ENCODE measurements around the gene TAF4B. TPM values are rescaled to one million over a fixed set of nuclear protein-coding genes. Genes with fewer than 3 reads are reported as not detected.

Gene TAF4B
- total and polyA plus RNA-seq, 2 donors (not counting 1 experiment from before 2014, with no cell fraction given) = 10.5 to 16.1 TPM

DNA sequence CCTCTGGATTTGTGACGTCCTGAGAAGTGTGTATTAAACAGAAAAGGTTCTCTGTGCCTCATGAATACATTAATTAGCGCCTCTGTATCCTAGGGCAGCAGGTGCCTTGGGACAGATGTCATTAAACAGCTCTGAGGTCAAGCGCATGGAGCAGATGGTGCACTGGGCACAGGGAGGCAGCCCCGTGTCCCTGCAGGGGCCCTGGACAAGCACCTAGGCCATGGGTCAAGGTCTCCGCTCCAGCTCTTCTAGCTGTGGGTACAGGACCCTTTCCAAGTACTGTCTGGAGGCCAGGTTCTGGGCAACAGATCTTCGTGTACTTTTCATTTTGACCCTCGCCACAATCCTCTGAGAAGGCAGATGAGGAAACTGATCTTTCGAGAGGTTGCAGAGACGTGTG lies 195.7 kb downstream of the TAF4B start:
- H3K4me1 Mint-ChIP-seq = peaks cover 2% of the 10 kb centered on the region
- Histone ChIP-seq H3K79me2 (ENCODE audit: control insufficient read depth, insufficient read depth, low read length) (no peaks in the 10 kb centered on the region), H3K9me3 (ENCODE audit: control extremely low read depth in 1 of 3, control insufficient read depth in 2 of 3, insufficient read depth in 1 of 3, low read length in 2 of 3) (no peaks in the 10 kb centered on the region), H3K27me3 (replicated peaks in 1 of 4; ENCODE audit: control extremely low read depth in 1 of 4, control insufficient read depth in 3 of 4, insufficient read depth in 4 of 4, low read length in 3 of 4) (no peaks in the 10 kb centered on the region), H3K4me3 (ENCODE audit: control extremely low read depth in 1 of 5, extremely low read depth in 1 of 5, insufficient read depth in 1 of 5, low read depth in 2 of 5, low read length in 4 of 5) (no peak overlapping the region), H3K36me3 (replicated peaks in 1 of 2; ENCODE audit: control extremely low read depth in 1 of 2, control insufficient read depth in 1 of 2, extremely low read depth in 1 of 2, insufficient read depth in 2 of 2, low read length in 1 of 2) (no peaks in the 10 kb centered on the region), H2AFZ (ENCODE audit: insufficient read depth, low read depth, low read length, poor library complexity, severe bottlenecking) (no peak overlapping the region), H3K27ac (ENCODE audit: low read length in 2 of 2) (no peak overlapping the region), H4K20me1 (ENCODE audit: control insufficient read depth, insufficient read depth, low read length, poor library complexity, severe bottlenecking) (no peaks in the 10 kb centered on the region), H3K4me1 (ENCODE audit: control insufficient read depth in 2 of 2, insufficient read depth in 2 of 2, low read length in 2 of 2) (no peaks in the 10 kb centered on the region), H3K9ac (ENCODE audit: low read length) (no peak overlapping the region), H3K4me2 (replicated peaks; ENCODE audit: low read depth, low read length, poor library complexity, severe bottlenecking) (no peak overlapping the region)
- intact Hi-C loops (cut with micrococcal nuclease) = no loop called here
- H3K27me3 Mint-ChIP-seq = no peaks in the 10 kb centered on the region
- POLR2A ChIA-PET = no interaction called here
- CTCF ChIA-PET = interaction anchor here (1.1 kb wide), 1 partner anchor 38 kb away, joined by 3 read pairs; no protein-coding TSS in a partner anchor
- TF ChIP-seq, protein P1, sequence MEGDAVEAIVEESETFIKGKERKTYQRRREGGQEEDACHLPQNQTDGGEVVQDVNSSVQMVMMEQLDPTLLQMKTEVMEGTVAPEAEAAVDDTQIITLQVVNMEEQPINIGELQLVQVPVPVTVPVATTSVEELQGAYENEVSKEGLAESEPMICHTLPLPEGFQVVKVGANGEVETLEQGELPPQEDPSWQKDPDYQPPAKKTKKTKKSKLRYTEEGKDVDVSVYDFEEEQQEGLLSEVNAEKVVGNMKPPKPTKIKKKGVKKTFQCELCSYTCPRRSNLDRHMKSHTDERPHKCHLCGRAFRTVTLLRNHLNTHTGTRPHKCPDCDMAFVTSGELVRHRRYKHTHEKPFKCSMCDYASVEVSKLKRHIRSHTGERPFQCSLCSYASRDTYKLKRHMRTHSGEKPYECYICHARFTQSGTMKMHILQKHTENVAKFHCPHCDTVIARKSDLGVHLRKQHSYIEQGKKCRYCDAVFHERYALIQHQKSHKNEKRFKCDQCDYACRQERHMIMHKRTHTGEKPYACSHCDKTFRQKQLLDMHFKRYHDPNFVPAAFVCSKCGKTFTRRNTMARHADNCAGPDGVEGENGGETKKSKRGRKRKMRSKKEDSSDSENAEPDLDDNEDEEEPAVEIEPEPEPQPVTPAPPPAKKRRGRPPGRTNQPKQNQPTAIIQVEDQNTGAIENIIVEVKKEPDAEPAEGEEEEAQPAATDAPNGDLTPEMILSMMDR (IDR thresholded peaks at IDR 0.05) = no peak
- no peak for TF ChIP-seq EZH2 (IDR thresholded peaks at IDR 0.05; ENCODE audit: borderline replicate concordance, insufficient read depth, low read depth, low read length, poor library complexity, severe bottlenecking)
- ATAC-seq (ENCODE audit: low read depth) (no peak), DNase-seq (no peak)
- H3K9me3 Mint-ChIP-seq (ENCODE audit: insufficient read depth) = no peaks in the 10 kb centered on the region
- no peak overlapping the region for H3K27ac Mint-ChIP-seq
- WGBS (ENCODE audit: insufficient coverage) = 92% methylated on average over 9 of the region's 9 CpGs
- H3K4me3 Mint-ChIP-seq = no peak overlapping the region

- intact Hi-C loops (cut with micrococcal nuclease) = no loop called here
- 84% methylated on average over 2 of the region's 6 CpGs for WGBS (ENCODE audit: insufficient coverage)
- TF ChIP-seq EZH2 (IDR thresholded peaks at IDR 0.05; ENCODE audit: borderline replicate concordance, insufficient read depth, low read depth, low read length, poor library complexity, severe bottlenecking) = no peak
- Histone ChIP-seq H3K9me3 (ENCODE audit: control extremely low read depth in 1 of 3, control insufficient read depth in 2 of 3, insufficient read depth in 1 of 3, low read length in 2 of 3) (no peaks in the 10 kb centered on the region), H3K36me3 (replicated peaks in 1 of 2; ENCODE audit: control extremely low read depth in 1 of 2, control insufficient read depth in 1 of 2, extremely low read depth in 1 of 2, insufficient read depth in 2 of 2, low read length in 1 of 2) (no peaks in the 10 kb centered on the region), H2AFZ (ENCODE audit: insufficient read depth, low read depth, low read length, poor library complexity, severe bottlenecking) (no peak overlapping the region), H3K4me2 (replicated peaks; ENCODE audit: low read depth, low read length, poor library complexity, severe bottlenecking) (no peak overlapping the region), H4K20me1 (ENCODE audit: control insufficient read depth, insufficient read depth, low read length, poor library complexity, severe bottlenecking) (no peaks in the 10 kb centered on the region), H3K27me3 (replicated peaks in 1 of 4; ENCODE audit: control extremely low read depth in 1 of 4, control insufficient read depth in 3 of 4, insufficient read depth in 4 of 4, low read length in 3 of 4) (no peaks in the 10 kb centered on the region), H3K27ac (ENCODE audit: low read length in 2 of 2) (no peak overlapping the region), H3K79me2 (ENCODE audit: control insufficient read depth, insufficient read depth, low read length) (no peaks in the 10 kb centered on the region), H3K9ac (ENCODE audit: low read length) (no peak overlapping the region), H3K4me3 (ENCODE audit: control extremely low read depth in 1 of 5, extremely low read depth in 1 of 5, insufficient read depth in 1 of 5, low read depth in 2 of 5, low read length in 4 of 5) (no peak overlapping the region), H3K4me1 (ENCODE audit: control insufficient read depth in 2 of 2, insufficient read depth in 2 of 2, low read length in 2 of 2) (no peaks in the 10 kb centered on the region)
- no peaks in the 10 kb centered on the region for H3K9me3 Mint-ChIP-seq (ENCODE audit: insufficient read depth)
- ChIA-PET POLR2A (no interaction called here), CTCF (no interaction called here)
- H3K4me1 Mint-ChIP-seq = peaks cover 2% of the 10 kb centered on the region
- no peak for ATAC-seq (ENCODE audit: low read depth)
- H3K4me3 Mint-ChIP-seq = no peak overlapping the region
- H3K27me3 Mint-ChIP-seq = no peaks in the 10 kb centered on the region
- H3K27ac Mint-ChIP-seq = no peak overlapping the region
- no peak for DNase-seq
Measured at GRCh38 chr18:26422472-26423162, 196.4 kb downstream of the TAF4B start.
